Endometrial microvascular endothelial cells (primary cell): ENCODE measurements around the gene CEP126. TPM values are rescaled to one million over a fixed set of nuclear protein-coding genes. Genes with fewer than 3 reads are reported as not detected.

Experiments
- in situ Hi-C: cut with HindIII; loops from 2 replicates; pipeline ENCODE4 v1.10.0; 2017; ENCODE audit warnings: low sequenced_read_pairs, low pct_unique_long_range_greater_than_20kb; ENCODE audit errors: inconsistent ontology term
- total RNA-seq: library from RNA; depleted of rRNA; stranded (reverse); fragments of >200 nt; gene quantifications from one replicate; pipeline ENCODE4 v1.2.3, GENCODE V29; 2015; ENCODE audit errors: inconsistent ontology term

Gene CEP126
- total RNA-seq, 1 donor from 2014 or later = not detected

DNA sequence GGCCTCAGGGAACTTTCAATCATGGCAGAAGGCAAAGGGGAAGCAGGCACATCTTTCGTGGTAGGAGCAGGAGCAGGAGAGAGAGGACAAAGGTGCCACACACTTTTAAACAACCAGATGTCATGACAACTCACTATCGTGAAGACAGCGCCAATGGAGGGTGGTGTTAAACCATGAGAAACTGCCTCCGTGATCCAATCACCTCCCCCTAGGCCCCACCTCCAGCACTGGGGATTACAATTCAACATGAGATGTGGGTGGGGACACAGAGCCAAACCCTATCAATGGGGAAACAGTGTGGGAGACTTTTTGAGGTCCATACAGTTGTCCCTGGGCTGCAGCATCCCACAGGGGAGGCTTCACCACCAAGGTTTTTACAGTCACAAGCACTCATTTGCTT is 90.5 kb downstream of the CEP126 start:
- in situ Hi-C loops = no loop called here

DNA sequence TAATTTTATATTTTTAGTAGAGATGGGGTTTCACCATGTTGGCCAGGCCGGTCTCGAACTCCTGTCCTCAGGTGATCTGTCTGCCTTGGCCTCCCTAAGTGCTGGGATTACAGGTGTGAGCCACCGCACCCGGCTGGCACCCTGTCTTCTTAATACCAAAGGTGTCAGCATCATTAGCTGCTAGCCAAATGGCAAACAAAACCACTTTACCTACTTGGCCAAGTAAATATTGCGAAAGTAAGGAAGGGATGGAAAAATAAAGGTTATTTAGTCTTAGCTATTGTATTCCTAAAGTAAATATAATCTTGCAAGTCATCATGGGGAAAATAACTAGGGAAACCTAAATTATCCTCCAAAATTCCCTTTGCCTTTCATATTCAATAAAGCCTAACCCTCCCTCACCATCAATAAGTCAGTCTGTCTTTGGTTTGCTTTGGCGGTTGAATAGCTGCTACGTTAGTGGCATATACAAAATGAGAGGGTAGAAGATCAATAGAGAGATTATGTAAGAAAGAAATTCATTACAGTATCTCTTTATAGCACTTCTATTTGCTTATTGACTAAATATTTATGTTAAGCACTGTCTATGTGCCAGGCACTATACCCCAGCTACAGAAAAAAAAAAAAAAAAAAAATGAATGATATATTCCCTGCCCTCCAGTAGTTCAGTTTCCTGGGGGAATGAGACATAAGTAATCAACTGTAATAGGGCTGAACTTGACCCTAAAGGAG is 92.2 kb downstream of the CEP126 start:
- in situ Hi-C loops = no loop called here

DNA sequence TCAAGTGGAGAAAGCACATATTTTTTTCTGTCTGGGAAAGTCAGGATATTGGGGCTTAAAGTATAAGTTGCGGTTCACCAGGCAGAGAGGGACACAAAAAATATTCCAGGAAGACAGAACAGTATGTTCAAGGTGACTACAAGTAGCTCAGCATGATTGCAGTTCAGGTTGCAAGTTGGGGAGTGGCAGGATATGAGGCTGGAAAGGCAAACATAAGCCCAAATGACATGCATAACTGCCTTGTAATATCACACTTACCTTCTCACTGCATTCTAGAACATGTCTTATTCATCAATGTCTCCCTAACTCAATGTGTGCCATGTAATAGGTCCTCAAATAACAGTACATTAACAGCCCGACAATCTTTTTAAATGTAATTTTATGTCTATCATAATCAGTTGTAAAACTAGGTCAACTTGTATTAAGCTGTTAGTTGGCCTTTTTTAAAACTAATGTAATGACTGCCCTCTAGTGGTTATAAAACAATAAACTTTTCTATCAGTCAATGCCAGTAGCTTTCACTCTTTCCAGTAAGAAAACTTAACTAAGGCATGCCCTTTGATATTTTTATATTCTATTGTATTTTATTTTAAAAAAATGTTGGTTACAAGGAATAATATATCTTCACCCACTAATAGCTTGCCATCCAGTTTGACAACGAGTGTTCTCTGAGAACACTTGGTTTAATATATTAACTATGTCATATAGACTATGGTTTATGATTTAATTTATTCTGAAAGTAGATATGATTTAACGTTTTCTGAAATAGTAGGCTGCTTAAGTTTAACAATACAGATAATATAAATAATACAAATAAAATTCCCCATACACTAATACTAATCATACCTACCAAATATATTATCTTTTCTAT is 93.0 kb downstream of the CEP126 start:
- in situ Hi-C loops = no loop called here

DNA sequence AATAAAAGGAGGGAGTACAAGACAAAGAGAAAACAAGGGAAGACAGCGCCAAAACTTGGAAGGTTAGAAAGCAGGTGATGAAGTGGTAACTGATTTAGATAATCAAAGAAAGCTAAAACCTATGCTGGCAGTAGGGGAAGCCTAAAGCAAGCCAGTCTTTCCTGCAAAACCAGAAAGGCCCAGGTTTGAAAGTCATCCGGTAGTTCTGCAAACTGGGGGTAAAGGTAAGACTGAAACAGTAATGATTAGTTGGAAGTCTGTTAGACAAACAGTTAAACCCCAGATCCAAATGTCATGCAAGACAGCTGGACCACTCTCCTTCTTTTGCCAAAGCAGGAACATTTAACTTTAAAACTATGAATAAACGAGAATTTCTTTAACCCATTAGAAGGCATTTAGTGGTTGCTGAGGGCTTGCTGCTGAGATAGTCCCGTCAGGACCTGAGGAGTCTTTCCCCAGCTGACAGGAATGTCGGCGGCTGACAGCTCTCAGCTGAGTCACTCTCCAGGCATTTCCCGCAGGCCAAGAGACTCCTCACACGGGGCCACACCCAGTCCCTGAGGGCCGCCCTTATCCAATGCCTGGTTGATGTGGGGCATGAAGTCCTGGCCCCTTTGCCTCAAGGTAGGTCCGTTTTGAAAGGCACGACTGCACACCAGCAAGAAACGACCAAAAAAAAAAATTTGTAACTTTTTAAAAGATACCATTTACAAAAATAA is 96.1 kb downstream of the CEP126 start:
- in situ Hi-C loops = no loop called here

DNA sequence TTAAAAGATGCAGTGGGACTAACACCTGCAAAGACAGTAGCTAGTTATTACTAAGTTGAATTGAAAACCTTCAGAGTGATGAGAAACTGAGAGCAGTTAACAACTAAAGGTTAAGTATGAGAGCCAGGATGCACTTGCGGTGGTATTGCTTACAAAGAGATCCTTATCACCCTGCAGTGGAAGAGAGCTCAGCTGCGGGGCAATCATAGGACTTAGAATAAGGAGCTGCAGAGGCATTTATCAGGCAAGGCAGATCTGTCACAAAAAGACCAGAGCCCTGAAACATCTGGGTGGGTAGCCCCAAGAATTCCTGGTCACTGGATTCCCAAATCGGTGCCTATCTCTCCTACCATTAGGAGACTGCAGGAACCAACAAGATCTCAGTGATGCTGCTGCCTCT is 98.1 kb downstream of the CEP126 start:
- in situ Hi-C loops = no loop called here

DNA sequence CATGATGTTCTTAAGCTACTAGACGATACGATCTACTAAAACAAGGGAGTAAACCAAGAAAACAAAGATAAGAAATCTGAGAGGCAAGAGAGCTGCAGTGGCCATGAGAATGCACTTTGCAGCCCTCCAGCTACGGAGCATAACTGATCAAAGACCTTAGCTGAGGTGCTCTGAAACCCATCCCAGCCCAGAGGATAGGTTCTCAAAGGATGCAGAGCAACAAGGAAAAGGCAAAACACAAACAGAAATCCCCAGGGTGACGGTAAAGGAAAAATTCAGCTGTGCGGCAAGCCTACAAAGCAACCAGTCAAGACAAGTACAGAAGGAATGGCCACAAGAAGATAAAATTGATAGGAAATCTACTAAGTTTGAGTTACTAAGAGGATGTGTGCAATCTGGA is 99.9 kb downstream of the CEP126 start:
- in situ Hi-C loops = no loop called here

DNA sequence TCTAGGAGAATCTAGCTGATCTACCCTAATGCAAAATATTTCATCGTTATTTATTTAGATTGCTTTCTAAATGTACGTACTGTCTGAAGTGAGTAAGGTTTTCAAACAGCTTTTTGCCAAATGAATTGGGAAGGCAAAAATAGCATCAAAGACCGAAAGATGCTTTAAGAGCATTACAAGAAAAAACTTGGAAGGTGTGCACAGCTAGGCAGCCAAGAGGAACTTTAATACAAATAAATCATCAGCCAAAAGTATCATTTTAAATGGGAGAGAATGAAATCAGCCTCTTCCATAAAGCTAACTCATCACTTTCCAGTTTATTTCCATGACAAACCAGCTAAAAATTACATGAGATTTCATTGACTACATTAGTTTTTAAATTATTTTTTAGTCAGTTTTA is 102.2 kb downstream of the CEP126 start:
- in situ Hi-C loops = no loop called here

DNA sequence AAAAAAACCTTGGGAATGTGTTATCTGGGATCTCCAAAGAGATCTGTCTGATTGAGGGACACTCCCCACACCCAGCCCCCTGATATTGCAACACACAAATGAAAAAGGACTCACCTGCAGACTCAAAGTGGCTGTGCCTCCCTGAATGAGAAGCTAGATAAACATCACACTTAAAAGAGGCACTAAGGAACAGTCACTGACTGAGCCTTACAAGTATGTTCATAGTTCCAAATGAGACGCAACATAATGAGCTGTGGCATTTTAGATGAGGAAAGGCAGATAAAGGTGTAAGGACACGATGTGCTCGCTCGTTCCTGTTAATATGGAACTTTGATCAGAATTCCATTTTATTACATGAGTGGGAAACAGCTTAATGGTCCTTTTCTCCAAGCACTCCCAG is 111.4 kb downstream of the CEP126 start:
- in situ Hi-C loops = no loop called here

DNA sequence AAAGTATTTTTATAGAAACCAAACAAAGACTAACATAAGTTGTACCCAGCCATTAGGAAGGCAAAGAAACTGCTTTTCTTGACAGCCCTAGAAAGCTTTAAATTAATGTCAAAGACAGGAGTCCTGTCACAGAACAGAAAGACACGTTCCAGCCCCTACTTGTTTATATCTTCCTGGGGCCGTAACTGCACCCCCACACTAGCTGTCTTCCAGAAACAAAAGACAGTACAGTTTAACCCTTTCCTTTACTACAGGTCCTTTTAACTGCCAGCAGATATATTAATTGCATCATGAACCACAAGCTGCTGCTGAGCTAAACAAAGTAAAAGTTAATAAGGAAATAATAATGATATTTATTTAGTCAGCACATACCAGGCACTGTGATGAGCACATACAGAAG is 112.1 kb downstream of the CEP126 start:
- in situ Hi-C loops = no loop called here

DNA sequence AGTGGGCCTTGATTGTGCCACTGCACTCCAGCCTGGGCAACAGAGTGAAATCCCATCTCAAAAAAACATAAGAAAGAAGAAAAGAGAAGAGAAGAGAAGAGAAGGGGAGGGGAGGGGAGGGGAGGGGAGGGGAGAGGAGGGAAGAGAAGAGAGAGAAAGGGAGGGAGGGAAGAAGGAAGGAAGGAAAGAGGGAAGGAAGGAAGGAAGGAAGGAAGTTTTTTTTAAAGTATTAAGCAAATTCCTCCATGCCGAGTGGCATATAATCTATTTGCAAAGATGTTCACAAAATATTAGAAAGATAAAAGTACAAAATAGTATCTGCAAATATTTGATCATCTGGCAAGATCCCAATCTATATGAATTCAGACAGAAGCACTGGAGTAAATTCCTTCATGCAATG is 121.9 kb downstream of the CEP126 start:
- in situ Hi-C loops = no loop called here

DNA sequence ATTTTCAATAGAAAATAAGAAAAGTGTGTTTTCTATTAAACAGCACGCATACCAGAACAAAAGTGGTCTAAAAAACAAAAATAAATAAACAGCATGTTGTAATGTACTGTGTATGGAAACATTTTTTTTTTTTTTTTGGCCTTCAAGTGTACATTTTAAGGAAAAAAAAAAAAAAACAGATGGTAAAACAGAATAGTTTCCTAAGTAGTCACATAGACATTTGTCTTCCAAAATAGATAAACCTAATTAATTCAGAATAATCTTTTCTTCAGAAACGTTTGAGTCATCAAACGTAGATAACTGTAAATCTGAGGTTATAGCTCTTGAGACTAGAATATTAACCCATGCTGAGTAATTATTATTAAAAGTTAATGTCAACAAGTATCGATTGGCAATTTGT is 132.0 kb downstream of the CEP126 start:
- in situ Hi-C loops = no loop called here

DNA sequence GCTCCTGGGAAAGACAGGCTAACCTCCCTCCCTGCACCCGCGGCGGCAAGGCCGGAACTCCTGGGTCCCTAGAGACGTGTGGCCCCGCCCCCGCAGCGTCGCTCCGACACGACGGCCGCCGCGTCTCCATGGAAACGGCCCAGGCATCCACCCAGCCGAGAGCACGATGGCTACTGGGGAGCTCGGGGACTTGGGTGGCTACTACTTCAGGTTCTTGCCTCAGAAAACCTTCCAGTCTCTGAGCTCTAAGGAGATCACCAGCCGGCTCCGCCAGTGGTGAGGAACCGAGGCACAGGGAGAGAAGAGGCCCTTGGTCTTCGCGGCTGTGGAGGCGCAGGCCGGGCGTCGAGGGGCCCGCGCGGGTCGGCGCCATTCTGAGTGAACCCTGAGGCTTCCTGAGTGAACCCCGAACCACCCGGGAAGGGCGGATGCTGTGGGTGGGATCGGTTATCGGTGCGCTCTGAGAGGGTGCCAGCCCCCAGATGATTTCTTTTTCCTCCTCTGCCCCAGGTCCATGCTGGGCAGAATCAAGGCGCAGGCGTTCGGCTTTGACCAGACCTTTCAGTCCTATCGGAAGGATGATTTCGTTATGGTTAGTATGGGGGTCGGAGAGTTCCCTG is 132.6 kb downstream of the CEP126 start, which contains the start of gene CFAP300:
Gene CFAP300, plus strand, starts transcription at position 133 of the 620 bp plus-strand sequence. Its CDS starts 34 bp downstream, at position 167.
- in situ Hi-C loops = no loop called here

Other genes starting within 250 kb of the CEP126 start
- not detected for gene ANGPTL5, start 1.5 kb downstream of the CEP126 start, total RNA-seq
- not detected for gene CFAP300, start 132.4 kb downstream of the CEP126 start, total RNA-seq
- 3.2 TPM for gene YAP1, start 195.4 kb downstream of the CEP126 start, total RNA-seq